Stimulated activated CD4-positive, alpha-beta T cell treated with anti-CD3 and anti-CD28 coated beads, Interleukin-12 subunit alpha, Interleukin-12 subunit beta, amount 100 ng/mL, for 4 hours (primary cell): ENCODE measurements around the gene TRPM3.

Source experiments
- DNase-seq: peaks from one replicate; pipeline ENCODE4 v3.0.0-alpha.2; 2020

Gene TRPM3

DNA sequence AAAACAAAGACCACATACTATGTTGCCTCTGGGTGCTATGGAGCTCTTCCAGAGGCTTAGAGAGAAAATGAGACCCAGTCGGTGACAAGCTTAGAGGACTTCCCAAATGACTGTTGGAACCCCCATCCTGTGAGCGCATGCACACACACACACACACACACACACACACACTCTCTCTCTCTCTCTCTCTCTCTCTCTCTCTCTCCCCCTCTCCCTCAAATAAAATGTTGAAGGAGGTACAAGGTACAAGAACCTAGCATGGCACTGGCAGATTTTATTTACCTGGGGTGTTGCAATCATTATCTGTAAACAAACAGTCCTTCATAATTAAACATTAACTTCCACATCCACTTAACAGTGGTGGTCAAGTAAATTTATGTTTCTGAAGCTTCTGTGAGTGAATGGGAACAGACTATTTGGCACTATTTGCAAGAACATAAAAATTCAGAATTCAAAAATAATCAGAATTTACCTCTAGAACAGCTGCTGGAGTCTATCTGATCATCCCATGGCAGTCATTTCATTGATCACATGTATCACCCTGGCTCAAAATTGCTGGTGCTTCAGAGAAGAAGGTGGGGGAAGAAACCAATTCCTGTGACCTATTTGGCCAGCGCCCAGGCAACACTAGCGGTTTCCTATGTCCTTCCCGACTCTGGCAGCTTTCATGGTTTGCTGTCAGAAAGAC is 24.9 kb downstream of the TRPM3 start:
- DNase-seq: no peak

DNA sequence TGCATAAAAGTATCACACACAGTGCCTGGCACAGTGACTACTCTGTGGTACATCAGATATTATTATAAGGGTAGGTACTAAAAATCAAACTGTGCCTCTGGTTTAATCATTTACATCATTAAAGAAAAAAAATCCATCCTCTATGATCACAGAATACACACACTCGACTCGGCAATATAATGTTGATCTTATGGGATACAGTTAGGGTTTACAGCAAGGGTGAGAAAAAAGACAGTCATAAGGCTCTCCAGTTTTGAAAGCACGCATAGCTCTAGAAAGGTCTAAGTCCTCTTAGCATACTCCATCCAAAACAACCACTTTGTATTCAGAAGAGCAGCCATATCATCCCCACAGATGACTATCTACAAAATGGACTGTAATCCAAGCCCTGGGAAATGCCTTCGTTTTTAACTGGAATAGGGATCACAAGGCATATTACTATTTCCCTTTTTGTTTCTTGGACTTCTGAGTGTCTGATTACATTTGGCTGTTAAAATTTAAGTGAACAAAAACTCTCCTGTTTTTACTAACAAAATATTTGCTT is 26.6 kb downstream of the TRPM3 start:
- DNase-seq: no peak

DNA sequence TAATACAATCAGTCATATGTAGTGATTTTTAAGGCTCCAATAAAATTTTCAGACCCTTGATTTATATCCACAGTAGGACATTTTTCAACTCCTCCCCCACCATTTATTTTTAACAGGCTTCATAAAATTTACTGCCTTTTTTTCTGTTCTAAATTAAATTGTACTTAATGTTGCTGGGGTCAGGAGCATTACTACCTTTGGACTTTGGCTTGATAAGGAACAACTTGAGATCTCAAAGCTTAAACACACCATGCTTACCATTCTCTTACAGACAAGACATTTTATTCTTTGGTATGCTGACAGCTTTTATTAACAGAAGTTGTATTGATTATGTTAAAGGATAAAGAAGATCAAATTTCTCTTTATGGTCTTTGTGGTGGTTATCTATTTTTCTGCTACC is 30.5 kb downstream of the TRPM3 start:
- DNase-seq: no peak

DNA sequence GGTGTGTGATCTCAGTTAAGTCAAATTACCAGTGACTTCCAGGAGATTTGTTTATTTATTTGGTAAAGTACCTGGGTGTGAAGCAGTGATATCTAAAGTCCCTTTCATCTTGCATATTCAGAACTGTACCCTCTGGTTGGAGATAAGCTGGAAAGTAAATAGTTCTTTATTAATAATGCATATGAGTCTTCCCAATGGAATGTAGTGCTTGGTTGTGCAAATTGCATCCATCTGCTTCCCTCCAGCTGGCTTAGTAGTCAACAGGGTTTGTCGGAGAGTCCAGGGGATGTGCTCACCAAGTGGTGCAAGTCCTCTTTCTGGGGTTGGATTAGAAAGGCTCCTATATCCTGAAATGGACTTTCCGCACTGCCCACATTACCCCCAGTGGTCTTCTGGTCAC is 42.0 kb downstream of the TRPM3 start:
- DNase-seq: no peak

DNA sequence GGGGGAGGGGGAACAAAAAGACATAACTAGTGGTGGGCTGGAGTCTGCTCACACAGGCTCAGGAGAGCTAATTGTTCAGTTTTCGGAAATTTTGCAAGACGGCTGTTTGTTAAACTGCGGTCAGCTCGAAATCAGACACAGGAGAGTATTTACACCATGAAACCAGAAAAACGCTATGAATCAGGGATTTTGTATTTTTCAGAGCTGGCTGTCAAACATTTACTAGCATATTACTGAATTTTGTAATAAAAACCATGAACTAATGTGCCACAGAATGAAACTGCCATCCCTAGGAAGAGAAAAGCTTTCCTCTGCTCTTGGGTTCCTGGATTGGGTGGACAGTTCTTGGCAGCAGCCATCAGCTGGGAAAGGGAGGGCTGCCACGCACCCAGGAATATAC is 45.3 kb downstream of the TRPM3 start:
- no peak for DNase-seq

DNA sequence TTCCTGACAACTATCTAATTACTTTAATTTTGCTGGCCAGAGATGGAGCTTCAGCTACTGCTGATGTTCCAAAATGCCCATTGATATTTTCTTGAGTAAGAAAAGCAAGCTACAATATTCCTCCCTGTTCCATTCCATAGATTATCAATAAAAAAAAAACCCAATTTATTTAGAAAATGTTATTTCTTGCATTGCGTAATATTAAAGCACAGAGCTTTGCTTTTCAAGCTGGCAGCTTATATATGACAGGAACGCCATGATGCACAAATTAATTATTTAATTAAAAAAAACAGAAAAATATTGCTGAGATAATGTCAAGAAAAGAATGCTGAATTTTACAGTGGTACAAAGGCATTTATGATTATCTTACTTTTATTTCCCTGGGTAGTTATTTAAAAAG is 47.9 kb downstream of the TRPM3 start:
- no peak for DNase-seq

DNA sequence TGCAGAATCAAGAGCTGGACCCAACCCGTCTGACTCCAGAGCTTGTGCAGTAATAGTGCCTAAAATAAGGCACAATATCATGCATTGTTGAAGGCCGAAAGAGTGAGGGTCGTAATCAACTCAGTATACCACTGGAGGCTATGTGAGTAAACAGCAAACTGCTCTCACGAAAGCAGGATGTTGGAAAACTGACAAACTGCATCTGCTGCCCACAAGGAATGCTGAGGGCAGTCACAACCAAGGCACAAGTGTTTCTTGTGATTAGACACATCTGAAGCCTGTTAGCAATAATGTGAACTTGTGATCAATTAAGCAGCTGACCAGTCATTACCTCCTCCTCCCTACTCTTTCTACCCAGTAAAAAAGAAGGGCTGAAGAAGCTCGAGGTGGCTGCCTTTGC is 48.8 kb downstream of the TRPM3 start:
- DNase-seq: no peak

DNA sequence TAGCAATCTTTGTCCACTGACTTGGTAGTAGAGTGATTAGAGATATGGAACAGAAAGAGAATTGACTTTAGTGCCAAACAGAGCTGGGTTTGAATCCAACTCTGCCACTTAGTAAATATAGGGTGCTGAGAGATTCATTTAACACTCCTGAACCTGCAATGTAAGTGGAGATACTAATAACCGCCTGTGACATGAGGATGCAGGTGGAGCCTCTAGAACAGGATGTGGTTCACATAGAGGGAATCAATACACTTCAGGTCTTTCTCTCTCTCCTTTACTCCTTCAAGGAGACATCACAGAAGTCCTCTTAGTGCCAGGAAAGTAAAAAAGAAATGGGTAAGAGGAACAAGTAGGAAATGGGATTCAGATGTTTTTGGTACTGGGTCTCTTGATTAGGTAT is 49.8 kb downstream of the TRPM3 start:
- no peak for DNase-seq

DNA sequence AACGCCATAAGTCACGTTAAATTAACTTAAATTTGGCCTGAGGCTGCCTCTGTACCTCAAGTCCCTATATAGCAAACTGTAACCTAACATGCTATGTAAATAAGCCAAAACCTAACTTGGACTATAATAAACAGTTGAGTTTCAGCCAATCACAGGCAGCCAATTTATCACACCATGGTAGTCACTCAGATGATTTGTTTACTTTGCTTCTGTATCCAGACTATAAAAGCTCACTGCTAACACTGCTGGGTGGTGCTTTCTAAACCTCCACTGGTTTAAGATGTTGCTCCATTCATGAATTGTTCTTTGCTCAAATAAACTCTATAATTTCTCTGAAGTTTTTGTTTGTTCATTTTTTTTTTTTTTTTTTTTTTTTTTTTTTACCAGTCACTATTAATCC is 62.8 kb downstream of the TRPM3 start:
- DNase-seq: no peak

DNA sequence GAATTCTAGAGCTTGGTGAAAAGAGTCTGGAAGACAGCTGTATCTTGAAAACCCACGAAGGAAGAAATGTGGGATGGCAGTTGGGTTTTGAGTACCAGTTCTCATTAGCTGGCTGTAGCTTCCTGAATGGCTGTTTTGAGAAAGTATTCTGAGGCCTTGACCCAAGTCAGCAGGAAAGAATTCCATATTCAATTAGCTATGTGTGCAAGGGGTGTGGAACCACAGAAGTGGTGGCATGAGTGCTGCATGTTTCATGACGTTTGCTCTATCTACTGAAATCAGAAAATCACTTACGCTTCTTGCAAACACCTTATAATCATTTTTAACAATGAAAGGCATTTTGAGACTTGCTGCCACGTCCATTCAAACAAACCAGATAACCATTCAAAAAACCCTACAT is 69.1 kb downstream of the TRPM3 start:
- DNase-seq: no peak

DNA sequence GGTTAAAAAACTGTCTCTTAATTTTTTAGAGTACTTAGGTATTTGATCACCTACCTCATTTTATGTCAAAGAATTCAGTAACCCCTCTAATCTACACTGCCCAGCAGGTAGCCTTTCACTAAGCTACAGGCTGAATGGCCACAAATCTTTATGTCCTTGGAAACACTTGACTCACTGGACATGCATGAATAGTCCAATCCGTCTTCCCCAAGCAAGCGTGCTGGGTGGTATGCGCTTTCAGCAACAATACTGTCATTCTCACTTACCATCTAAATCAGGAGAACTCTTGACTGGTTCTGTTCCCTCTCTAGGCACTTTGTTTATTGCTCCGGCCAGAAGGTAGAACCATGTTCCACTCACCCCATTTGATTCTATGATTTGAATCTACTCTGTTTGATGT is 73.1 kb downstream of the TRPM3 start:
- DNase-seq: no peak

DNA sequence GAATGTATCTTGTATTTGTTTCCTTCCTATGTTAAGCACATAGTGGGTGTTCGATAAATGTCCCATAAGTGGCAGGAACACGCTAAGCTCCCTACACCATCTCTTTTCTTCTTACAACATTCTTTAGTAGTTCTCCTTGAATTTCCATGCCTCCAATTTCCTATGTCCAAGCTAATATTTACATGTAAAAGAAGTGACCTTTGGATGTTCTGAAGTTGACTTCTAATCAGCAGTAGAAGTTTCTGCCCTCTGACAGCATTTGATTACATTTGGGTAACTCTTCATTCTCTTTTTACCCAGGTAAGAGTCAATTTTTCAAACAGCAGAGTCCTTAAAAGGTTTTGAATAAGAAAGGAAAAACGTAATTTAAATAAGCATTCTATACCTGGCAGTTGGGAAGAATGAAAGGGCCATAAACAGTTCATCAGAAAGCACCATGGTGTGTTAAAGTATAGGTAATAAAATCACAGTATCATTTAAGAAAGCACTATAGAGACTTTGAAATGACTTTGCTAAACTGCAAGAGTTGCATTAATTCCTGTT is 78.9 kb downstream of the TRPM3 start:
- DNase-seq: no peak

DNA sequence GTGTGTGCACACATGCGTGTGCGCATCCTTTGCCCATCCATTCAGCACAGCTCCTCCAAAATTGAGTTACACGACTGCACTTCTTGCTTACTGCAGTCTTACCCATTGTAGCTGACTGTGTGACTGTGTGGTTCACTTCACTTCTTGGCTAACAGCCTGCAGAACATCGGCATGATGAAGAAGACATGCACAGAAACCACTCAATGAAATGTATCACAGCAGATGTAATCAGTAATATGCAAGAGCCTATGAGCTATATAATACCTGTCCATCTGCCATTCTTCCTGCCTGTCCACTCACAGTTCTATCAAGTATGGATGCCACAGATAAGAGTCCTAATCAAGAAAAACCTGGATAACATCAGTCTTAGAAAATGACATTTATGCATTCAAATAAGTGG is 83.9 kb downstream of the TRPM3 start:
- no peak for DNase-seq

DNA sequence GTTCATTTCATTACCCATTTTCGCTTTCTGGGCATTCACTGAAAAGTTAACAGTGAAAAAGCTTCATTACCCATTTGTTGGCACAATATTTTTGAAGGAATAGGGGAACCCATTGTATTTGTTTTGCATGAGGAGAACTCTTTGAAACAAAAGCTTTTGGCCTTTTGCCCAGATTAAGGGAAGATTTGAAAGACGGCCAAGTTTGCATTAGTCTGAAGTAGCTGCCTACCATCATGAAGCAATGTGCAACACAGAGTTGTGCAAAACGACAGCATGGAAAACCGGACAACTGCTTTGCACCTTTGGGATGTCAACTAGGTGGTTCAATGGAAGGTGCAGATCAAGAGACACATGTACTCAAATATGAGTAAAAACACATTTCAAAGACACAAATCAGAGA is 84.9 kb downstream of the TRPM3 start:
- no peak for DNase-seq

DNA sequence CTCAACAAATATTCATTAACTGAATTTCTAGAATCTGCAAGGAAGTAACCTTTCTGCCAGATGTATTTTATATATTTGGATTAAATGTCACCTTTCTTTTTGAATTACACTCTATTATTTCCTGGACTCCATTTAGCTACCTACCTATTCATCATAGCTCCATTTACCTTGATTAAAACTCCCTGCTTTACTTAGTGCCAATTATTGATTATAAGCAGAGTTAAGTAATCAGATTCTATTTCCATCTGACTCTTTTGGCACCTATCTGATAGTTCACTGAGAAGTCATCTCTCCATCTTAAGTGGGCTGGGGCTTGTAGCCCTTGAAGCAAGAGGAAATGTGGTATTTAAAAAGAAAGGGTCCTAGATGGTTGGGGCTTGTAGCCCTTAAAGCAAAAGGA is 88.6 kb downstream of the TRPM3 start:
- no peak for DNase-seq

DNA sequence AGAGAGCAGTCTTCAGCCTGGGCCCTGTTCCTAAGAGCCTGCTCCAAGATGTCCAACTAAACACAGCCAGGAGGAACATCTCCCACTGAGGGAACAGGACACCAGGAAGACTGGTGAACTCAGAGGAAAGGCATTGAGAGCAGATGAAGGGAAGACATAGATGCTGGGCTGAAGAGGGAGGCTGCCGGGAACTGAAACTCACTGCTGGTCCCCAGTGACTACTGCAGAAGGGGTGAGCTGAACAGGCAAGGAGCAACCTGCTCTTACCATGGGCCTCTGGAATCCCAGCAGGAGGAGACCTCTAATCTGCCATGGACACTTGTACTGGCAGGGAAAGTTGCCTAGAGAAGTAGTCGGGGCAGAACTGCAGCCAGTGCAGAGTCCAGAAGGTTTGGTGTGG is 95.7 kb downstream of the TRPM3 start:
- DNase-seq: no peak

DNA sequence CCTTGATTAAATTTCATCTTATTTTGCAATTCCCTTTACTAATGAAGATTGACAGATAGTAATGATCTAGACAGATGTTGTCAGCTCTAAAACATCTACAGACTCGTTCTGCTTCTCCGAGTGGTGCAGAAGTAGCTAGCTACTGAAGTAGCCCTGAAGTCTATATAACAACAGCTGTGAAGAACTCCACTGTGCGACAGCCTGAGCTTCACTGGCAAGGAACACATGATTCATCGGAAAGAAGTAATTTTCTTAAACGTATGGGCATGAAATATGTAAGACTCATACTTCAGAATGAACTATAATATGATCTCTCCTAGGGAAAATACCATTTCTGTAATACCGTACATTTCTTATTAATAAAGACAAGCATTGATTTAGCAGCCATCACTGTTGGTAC is 96.2 kb downstream of the TRPM3 start:
- DNase-seq: no peak

DNA sequence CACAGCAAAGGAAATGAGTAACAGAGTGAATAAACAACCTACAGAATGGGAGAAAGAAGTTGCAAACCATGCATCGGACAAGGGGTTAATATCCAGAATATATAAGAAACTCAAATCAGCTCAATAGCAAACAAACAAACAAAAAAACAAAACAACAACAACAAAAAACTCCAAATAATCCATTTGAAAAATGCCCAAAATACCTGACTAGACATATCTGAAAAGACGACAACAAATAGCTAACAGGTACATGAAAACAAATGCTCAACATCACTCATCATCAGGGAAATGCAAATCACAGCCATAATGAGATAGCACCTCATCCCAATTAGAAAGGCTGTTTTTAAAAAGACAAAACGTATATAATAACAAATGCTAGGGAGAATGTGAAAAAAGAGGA is 111.2 kb downstream of the TRPM3 start:
- DNase-seq: no peak

DNA sequence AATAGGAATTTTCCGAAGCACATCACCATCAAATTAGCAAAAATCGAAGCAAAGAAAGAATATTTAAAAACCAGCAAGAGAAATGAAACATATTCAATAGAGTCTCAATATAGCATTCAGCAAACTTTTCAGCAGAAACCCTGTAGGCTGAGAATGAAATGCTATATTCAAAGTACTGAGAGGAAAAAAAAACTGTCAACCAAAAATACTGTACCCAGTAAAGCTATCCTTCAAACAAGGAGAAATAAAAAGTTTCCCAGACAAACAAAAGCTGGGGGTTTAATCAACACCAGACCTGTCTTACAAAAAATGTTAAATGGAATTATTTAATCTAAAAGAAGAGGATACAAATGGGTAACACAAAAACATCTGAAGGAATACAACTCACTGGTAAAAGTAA is 116.0 kb downstream of the TRPM3 start:
- DNase-seq: no peak

DNA sequence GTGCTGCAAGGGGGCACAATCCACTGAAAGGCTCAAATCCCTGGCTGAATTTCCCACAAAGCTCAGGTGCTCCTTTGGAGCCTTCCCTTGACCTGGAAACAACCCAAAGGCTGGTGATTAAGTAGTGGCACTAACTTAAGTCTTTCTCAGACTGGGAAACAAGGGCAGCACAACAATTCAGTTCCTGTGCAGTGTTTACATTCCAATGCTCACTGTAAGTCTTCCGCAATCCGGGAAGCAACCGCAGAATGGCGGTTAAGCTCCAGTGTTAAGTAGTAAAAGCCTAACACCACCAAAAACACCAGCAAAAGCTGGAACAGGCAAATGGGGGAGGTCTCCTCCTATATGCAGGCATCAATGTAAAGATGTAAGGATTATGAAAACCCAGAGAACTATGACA is 117.2 kb downstream of the TRPM3 start:
- no peak for DNase-seq

DNA sequence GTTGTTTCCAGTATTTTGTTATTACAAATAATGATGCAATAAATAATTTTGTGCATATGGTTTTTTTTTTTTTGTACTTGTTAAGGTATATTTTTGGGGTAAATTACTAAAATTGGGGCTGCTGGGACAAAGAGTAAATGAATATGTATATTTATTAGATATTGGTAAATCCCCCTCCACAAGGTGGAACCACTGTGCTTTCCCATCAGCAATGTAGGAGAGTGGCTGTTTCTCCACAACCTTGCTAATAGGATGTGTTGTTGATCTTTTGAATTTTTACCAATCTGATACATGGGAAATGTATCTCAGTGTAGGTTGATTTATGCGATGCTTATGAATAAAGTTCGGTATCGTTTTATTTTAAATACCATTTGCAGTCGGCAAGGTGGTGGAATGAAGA is 118.1 kb downstream of the TRPM3 start:
- DNase-seq: no peak

DNA sequence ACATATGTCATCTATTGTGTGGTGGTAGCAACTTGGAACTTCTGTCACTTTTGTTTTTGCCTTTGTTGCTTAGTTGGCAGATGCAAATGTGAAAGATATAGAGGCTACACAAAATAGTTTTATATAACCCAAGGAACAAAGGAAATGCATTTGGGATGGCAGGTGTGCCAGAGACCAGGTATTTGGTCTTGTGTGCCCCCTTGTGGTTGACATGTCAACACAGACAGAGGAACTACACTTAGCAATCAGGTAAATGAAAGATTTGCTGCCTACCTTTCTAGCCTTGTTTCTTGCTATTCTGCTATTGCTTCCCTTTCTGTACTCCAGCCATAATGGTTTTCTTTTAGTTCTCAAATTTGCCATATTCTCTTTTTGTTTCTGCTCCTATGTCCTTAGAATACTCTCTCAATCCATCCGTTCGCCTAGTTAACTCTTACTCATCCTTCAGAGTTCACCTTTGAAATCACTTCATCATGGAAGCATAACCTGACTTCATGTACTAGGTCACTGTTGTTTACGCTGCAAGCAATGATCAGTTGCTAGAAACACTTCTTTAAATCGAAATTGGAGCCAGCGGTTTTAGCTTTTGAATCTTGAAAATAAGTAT is 119.5 kb downstream of the TRPM3 start:
- DNase-seq: no peak

DNA sequence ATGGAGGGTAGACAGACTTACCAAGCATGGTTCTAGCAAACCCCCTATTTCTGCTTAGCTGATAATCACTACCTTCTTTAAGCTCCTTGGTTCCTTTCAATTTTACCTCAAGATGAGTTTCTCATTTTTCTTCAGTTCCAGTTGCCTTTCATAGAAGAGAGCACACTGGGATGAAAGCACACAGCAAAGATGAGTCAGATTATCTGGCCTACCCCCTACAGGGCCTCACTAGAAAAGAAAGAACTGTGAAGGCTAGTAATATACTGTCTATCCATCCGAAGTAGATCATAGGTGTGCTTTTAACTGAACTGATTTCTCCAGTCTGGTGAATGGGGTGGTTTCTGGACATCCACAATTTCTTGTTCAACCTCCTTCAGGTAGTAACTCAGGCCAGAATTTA is 122.5 kb downstream of the TRPM3 start:
- no peak for DNase-seq

DNA sequence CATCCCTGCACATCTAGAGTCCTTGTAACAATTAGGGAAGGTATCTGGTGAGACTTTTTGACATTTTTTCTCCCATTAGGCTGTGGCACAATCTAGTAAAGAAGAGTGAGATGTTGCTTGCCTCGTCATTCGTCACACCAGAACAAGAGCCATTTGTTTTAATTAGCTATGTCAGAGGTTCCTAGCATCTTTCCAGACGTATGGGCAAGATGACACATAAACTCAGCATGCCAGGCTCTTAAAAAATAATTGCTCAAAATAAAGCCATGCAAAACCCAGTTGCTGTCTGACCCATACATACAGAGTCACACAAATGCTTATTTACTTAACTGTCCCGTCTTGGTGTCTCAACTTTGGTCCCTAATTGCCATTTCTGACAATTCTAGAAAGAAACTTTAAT is 125.9 kb downstream of the TRPM3 start:
- DNase-seq: no peak

DNA sequence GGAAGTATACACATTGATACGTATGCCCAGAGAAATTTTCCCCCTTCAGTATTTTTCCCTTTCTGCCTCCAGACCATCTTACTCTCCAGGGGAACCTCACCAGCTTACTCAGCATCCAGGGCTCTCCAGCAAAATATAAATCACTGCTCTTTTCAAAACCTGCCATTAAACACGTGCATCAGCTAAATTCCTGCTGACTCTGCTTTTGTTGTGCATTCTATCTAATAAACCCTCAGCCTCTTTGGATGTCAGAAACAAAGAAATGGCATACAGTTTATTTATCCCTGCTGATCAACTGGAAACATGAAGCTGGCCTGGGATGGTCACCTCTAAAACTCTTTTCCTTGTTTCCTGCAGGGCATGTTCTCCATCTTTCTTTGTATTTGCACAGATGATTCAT is 126.8 kb downstream of the TRPM3 start:
- no peak for DNase-seq
